ENCODE data around the gene ALOX5AP.

DNA sequence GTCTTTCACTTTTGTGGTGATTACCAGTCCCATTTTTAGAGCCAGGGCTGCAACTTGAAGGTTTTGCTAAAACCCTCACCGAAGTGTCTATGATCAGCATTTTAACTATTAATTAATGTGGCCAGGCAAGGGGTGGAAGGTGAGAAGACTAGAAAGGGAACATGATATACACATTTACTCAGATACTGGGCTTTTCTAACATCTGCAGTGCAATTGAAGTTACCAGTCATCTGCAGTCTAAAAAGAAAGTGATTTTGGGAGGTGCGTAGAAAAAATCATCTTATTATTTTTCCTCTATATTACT, 481 bp downstream of the ALOX5AP start:
- TF ChIP-seq SRF (IDR thresholded peaks at IDR 0.05; ENCODE audit: low read depth in 2 of 2, low read length in 2 of 2) (no peak), HDAC2 (IDR thresholded peaks at IDR 0.05) (no peak), CHD2 (IDR thresholded peaks at IDR 0.05; ENCODE audit: borderline replicate concordance, low read depth, low read length) (no peak)

Measured in GM12878 (cell line).